ENCODE data around the gene SLC39A10. TPM values are rescaled to one million over a fixed set of nuclear protein-coding genes. Genes with fewer than 3 reads are reported as not detected.

Gene SLC39A10
- total and polyA plus RNA-seq, 8 donors, result 0.15 to 22.0 (median 3.1) TPM

- TF ChIP-seq POLR2AphosphoS5 (IDR thresholded peaks at IDR 0.05) (peak; percentile 28 to 56 (median 50)), EP300 (IDR thresholded peaks at IDR 0.05) (no peak)
- H3K9me3 ChIP-seq, result no peaks in the 10 kb centered on the region
- no peaks in the 10 kb centered on the region for H3K27me3 ChIP-seq
- DNase-seq, result peak; percentile 61 to 92
- H3K4me3 ChIP-seq, result peak overlapping the region; percentile 83 to 99 (median 91)
- WGBS, 5 donors, result 0 to 1% (median 0%) methylated on average over 41 to 66 of the region's 66 CpGs
- no peaks in the 10 kb centered on the region for H3K36me3 ChIP-seq
- intact Hi-C loops (cut with DNase I; ENCODE audit: low total_unique reads), result no loop called here
- peaks cover 20 to 43% (median 30%) of the 10 kb centered on the region in 4 donors for H3K4me1 ChIP-seq
- H3K27ac ChIP-seq, result peak overlapping the region; percentile 99 to 100 (median 99)
Observed at GRCh38 chr2:195657634-195658540, 861 bp downstream of the SLC39A10 start.

- DNase-seq, result peak in 1 of 2 donors; percentile 86
- TF ChIP-seq EP300 (IDR thresholded peaks at IDR 0.05) (no peak), POLR2AphosphoS5 (IDR thresholded peaks at IDR 0.05) (peak in 2 of 3 donors; percentile 16 to 24), POLR2A (IDR thresholded peaks at IDR 0.05) (no peak)
- TF ChIP-seq, protein P1, sequence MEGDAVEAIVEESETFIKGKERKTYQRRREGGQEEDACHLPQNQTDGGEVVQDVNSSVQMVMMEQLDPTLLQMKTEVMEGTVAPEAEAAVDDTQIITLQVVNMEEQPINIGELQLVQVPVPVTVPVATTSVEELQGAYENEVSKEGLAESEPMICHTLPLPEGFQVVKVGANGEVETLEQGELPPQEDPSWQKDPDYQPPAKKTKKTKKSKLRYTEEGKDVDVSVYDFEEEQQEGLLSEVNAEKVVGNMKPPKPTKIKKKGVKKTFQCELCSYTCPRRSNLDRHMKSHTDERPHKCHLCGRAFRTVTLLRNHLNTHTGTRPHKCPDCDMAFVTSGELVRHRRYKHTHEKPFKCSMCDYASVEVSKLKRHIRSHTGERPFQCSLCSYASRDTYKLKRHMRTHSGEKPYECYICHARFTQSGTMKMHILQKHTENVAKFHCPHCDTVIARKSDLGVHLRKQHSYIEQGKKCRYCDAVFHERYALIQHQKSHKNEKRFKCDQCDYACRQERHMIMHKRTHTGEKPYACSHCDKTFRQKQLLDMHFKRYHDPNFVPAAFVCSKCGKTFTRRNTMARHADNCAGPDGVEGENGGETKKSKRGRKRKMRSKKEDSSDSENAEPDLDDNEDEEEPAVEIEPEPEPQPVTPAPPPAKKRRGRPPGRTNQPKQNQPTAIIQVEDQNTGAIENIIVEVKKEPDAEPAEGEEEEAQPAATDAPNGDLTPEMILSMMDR (IDR thresholded peaks at IDR 0.05), result no peak
- H3K36me3 ChIP-seq, result no peaks in the 10 kb centered on the region
- no peaks in the 10 kb centered on the region for H3K9me3 ChIP-seq
- peaks cover 20 to 45% (median 30%) of the 10 kb centered on the region in 4 donors for H3K4me1 ChIP-seq
- WGBS, 5 donors, result 0 to 3% (median 0%) methylated on average over 1 of the region's 1 CpG
- peak overlapping the region; percentile 83 to 99 (median 91) for H3K4me3 ChIP-seq
- intact Hi-C loops (cut with DNase I; ENCODE audit: low total_unique reads), result no loop called here
- no peaks in the 10 kb centered on the region for H3K27me3 ChIP-seq
- H3K27ac ChIP-seq, result peak overlapping the region in 4 of 5 donors; percentile 99 to 100 (median 99)
Observed at GRCh38 chr2:195658541-195658890, 1.5 kb downstream of the SLC39A10 start.

DNA sequence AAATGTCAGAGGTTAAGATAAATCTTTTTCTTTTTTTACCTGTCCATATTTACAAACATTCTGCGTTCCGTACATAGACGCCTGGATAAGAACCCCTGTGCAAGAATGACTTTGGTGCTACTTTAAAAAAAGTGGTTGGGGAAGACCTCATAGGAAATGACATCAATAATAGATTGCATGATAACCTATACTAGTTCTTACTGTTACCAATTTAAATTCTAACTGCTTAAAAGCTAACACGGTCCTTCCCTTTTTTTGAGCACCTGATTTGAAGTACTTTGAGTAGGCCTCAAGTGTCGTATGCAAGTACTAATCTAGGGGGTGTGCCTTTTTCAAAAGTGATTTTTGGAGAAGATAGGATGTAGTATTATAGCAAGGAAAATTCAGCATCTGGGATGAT, 2.1 kb downstream of the SLC39A10 start:
- Histone ChIP-seq H3K4me3 (peak overlapping the region in 3 of 4 donors; percentile 83 to 92 (median 90)), H3K9me3 (no peaks in the 10 kb centered on the region), H3K27me3 (no peaks in the 10 kb centered on the region), H3K36me3 (no peaks in the 10 kb centered on the region), H3K27ac (peak overlapping the region in 4 of 5 donors; percentile 99 to 100 (median 99)), H3K4me1 (peaks cover 20 to 45% (median 30%) of the 10 kb centered on the region in 4 donors)
- WGBS, 5 donors, result 12 to 32% (median 14%) methylated on average over 5 of the region's 5 CpGs
- intact Hi-C loops (cut with DNase I; ENCODE audit: low total_unique reads), result no loop called here
- DNase-seq, result no peak
- TF ChIP-seq EP300 (IDR thresholded peaks at IDR 0.05) (no peak), POLR2AphosphoS5 (IDR thresholded peaks at IDR 0.05) (no peak)

- peak overlapping the region in 2 of 4 donors; percentile 83 to 90 for H3K4me3 ChIP-seq
- peak overlapping the region in 3 of 5 donors; percentile 99 to 100 (median 99) for H3K27ac ChIP-seq
- no peaks in the 10 kb centered on the region for H3K27me3 ChIP-seq
- peaks cover 20 to 45% (median 30%) of the 10 kb centered on the region in 4 donors for H3K4me1 ChIP-seq
- H3K9me3 ChIP-seq, result no peaks in the 10 kb centered on the region
- 19 to 30% (median 25%) methylated on average over 6 of the region's 6 CpGs for WGBS, 5 donors
- no peaks in the 10 kb centered on the region for H3K36me3 ChIP-seq
- intact Hi-C loops (cut with DNase I; ENCODE audit: low total_unique reads), result no loop called here
- peak; percentile 73 to 88 for DNase-seq
- TF ChIP-seq EP300 (IDR thresholded peaks at IDR 0.05), result no peak
- TF ChIP-seq, protein P1 (IDR thresholded peaks at IDR 0.05), result peak in 5 of 7 experiments; percentile 30 to 89 (median 61)
Observed at GRCh38 chr2:195659982-195660890, 3.2 kb downstream of the SLC39A10 start.

DNA sequence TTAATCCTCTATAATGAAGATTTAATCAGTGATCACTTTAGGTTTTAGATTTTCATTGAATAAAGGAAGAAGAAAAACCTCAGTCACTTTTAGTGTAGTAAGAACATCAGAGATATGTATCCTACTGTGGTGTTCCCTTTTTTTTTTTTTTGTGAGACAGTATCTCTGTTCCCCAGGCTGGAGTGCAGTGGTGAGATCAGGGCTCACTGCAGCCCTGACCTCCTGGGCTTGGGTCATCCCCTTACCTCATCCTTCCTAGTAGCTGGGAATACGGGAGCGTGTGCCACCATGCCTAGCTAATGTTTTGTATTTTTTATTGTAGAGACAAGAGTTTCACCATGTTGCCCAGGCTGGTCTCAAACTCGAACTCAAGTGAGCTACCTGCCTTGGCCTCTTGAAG, 5.1 kb downstream of the SLC39A10 start:
- intact Hi-C loops (cut with DNase I; ENCODE audit: low total_unique reads), result no loop called here
- Histone ChIP-seq H3K4me3 (no peak overlapping the region), H3K36me3 (no peaks in the 10 kb centered on the region), H3K27me3 (no peaks in the 10 kb centered on the region), H3K4me1 (peaks cover 20 to 45% (median 29%) of the 10 kb centered on the region in 4 donors), H3K27ac (no peak overlapping the region), H3K9me3 (no peaks in the 10 kb centered on the region)
- 32 to 44% (median 34%) methylated on average over 3 of the region's 3 CpGs for WGBS, 5 donors
- DNase-seq, result no peak
- TF ChIP-seq EP300 (IDR thresholded peaks at IDR 0.05) (no peak), POLR2AphosphoS5 (IDR thresholded peaks at IDR 0.05) (no peak), POLR2A (IDR thresholded peaks at IDR 0.05) (no peak)
- TF ChIP-seq, protein P1 (IDR thresholded peaks at IDR 0.05), result no peak
